Brain microvascular endothelial cell (primary cell): ENCODE results near the gene REPS2.

Experiments used
- DNase-seq: peaks from one replicate; pipeline ENCODE4 v3.0.0-alpha.2; 2020
- H3K27ac ChIP-seq: fragments of 250-450 bp; sonication (Bioruptor Pico); 2 replicates; pipeline ENCODE4 v1.5.1; 2020; ENCODE audit warnings: mild to moderate bottlenecking, moderate library complexity
- H3K27me3 ChIP-seq: fragments of 250-450 bp; sonication (Bioruptor Pico); replicated peaks from 2 replicates; pipeline ENCODE4 v1.5.1; 2020; ENCODE audit warnings: mild to moderate bottlenecking
- H3K36me3 ChIP-seq: fragments of 250-450 bp; sonication (Bioruptor Pico); replicated peaks from 2 replicates; pipeline ENCODE4 v1.5.1; 2020; ENCODE audit warnings: mild to moderate bottlenecking
- H3K4me3 ChIP-seq: 2 replicates; pipeline ENCODE4 v1.5.1; 2011; ENCODE audit warnings: low read depth, mild to moderate bottlenecking, control low read depth, low read length, moderate library complexity
- CTCF ChIP-seq: IDR thresholded peaks from 2 replicates; pipeline ENCODE4 v1.5.1; 2011; ENCODE audit warnings: low read depth, mild to moderate bottlenecking, moderate library complexity, low read length, control low read depth, inconsistent platforms; ENCODE audit errors: missing control alignments
- in situ Hi-C: cut with HindIII; loops from 2 replicates; pipeline ENCODE4 v1.10.0; 2017; ENCODE audit warnings: low sequenced_read_pairs, low pct_ligation_motif_present

The REPS2 gene

GRCh38 chrX:17081511-17081910 is 135.1 kb downstream of the REPS2 start:
- Histone ChIP-seq H3K36me3 (no peaks in the 10 kb centered on the region), H3K4me3 (no peak overlapping the region), H3K27me3 (no peaks in the 10 kb centered on the region), H3K27ac (no peak overlapping the region)
- no peak for DNase-seq
- no peak for TF ChIP-seq CTCF
- in situ Hi-C loops, result no loop called here

GRCh38 chrX:17081968-17082367 is 135.5 kb downstream of the REPS2 start:
- Histone ChIP-seq H3K27ac (no peak overlapping the region), H3K4me3 (no peak overlapping the region), H3K27me3 (no peaks in the 10 kb centered on the region), H3K36me3 (no peaks in the 10 kb centered on the region)
- in situ Hi-C loops, result no loop called here
- no peak for DNase-seq
- TF ChIP-seq CTCF, result no peak

- in situ Hi-C loops, result no loop called here
- peak; percentile 11 for TF ChIP-seq CTCF
- H3K27ac ChIP-seq, result no peak overlapping the region
- H3K36me3 ChIP-seq, result no peaks in the 10 kb centered on the region
- DNase-seq, result no peak
- H3K4me3 ChIP-seq, result no peak overlapping the region
- H3K27me3 ChIP-seq, result no peaks in the 10 kb centered on the region
These were observed 136.4 kb downstream of the REPS2 start for GRCh38 chrX:17082831-17083230.

- TF ChIP-seq CTCF, result no peak
- in situ Hi-C loops, result no loop called here
- Histone ChIP-seq H3K36me3 (no peaks in the 10 kb centered on the region), H3K27me3 (no peaks in the 10 kb centered on the region), H3K27ac (no peak overlapping the region), H3K4me3 (no peak overlapping the region)
- no peak for DNase-seq
These were observed 139.9 kb downstream of the REPS2 start for GRCh38 chrX:17086317-17086716.

- no peak overlapping the region for H3K4me3 ChIP-seq
- in situ Hi-C loops, result no loop called here
- TF ChIP-seq CTCF, result no peak
- no peaks in the 10 kb centered on the region for H3K27me3 ChIP-seq
- no peaks in the 10 kb centered on the region for H3K36me3 ChIP-seq
- no peak for DNase-seq
- H3K27ac ChIP-seq, result no peak overlapping the region
These were observed 148.7 kb downstream of the REPS2 start for GRCh38 chrX:17095161-17095560.

GRCh38 chrX:17098516-17099247 is 152.2 kb downstream of the REPS2 start:
- H3K27ac ChIP-seq, result no peak overlapping the region
- DNase-seq, result no peak
- no peaks in the 10 kb centered on the region for H3K36me3 ChIP-seq
- TF ChIP-seq CTCF, result no peak
- in situ Hi-C loops, result no loop called here
- no peak overlapping the region for H3K4me3 ChIP-seq
- H3K27me3 ChIP-seq, result no peaks in the 10 kb centered on the region
